ENCODE data around the gene FBXO41.

DNA sequence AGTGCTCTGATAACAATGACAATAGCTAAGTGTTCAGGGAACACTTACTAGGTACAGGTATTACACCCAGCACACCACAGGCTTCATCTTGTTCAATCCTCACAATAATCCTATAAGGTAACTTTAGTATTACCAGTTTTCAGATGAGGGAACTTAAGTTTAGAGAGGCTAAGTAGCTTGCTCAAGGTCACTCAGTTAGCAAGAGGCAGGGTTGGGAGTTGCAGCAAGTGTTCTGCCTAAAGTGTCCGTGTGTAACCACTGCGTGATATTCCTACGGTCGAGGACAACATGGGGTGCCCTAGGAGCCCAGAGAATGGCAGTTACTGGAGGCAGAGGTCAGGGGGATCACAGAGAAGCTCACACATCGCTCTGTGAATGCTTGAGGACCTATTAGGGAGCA is 39.3 kb upstream of the FBXO41 start:
- no peak for TF ChIP-seq EP300 (IDR thresholded peaks at IDR 0.05)
- TF ChIP-seq, protein P1, sequence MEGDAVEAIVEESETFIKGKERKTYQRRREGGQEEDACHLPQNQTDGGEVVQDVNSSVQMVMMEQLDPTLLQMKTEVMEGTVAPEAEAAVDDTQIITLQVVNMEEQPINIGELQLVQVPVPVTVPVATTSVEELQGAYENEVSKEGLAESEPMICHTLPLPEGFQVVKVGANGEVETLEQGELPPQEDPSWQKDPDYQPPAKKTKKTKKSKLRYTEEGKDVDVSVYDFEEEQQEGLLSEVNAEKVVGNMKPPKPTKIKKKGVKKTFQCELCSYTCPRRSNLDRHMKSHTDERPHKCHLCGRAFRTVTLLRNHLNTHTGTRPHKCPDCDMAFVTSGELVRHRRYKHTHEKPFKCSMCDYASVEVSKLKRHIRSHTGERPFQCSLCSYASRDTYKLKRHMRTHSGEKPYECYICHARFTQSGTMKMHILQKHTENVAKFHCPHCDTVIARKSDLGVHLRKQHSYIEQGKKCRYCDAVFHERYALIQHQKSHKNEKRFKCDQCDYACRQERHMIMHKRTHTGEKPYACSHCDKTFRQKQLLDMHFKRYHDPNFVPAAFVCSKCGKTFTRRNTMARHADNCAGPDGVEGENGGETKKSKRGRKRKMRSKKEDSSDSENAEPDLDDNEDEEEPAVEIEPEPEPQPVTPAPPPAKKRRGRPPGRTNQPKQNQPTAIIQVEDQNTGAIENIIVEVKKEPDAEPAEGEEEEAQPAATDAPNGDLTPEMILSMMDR (IDR thresholded peaks at IDR 0.05): no peak
